H9 (cell line): Measurements from ENCODE around the gene ZNF618. TPM values are rescaled to one million over a fixed set of nuclear protein-coding genes. Genes with fewer than 3 reads are reported as not detected.

Experiments
- DNase-seq: peaks from one replicate; pipeline ENCODE4 v3.0.0-alpha.2; 2017
- H2AFZ ChIP-seq: one replicate; pipeline ENCODE4 v1.6.1; 2013; ENCODE audit warnings: mild to moderate bottlenecking, low read length, control low read depth, moderate library complexity
- H2AK5ac ChIP-seq: 2 replicates; pipeline ENCODE4 v1.6.1; 2013; ENCODE audit warnings: low read length, control low read depth, mixed read lengths; ENCODE audit not compliant: insufficient read length
- H2BK120ac ChIP-seq: one replicate; pipeline ENCODE4 v1.6.1; 2013; ENCODE audit warnings: low read depth, mild to moderate bottlenecking, low read length, control low read depth, inconsistent platforms; ENCODE audit not compliant: poor library complexity, severe bottlenecking
- H2BK12ac ChIP-seq: 2 replicates; pipeline ENCODE4 v1.6.1; 2013; ENCODE audit warnings: low read length, control low read depth, mixed read lengths, low read depth; ENCODE audit not compliant: insufficient read length
- H2BK15ac ChIP-seq: 2 replicates; pipeline ENCODE4 v1.6.1; 2013; ENCODE audit warnings: low read depth, low read length, control low read depth
- H2BK20ac ChIP-seq: one replicate; pipeline ENCODE4 v1.6.1; 2013; ENCODE audit warnings: low read depth, mild to moderate bottlenecking, low read length, control low read depth, inconsistent platforms; ENCODE audit not compliant: poor library complexity, severe bottlenecking
- H2BK5ac ChIP-seq: 2 replicates; pipeline ENCODE4 v1.6.1; 2013; ENCODE audit warnings: low read length, control low read depth, mixed read lengths; ENCODE audit not compliant: insufficient read length
- H3K14ac ChIP-seq: 2 replicates; pipeline ENCODE4 v1.6.1; 2013; ENCODE audit warnings: low read length, control low read depth; ENCODE audit not compliant: insufficient read depth
- H3K18ac ChIP-seq: 2 replicates; pipeline ENCODE4 v1.6.1; 2013; ENCODE audit warnings: low read depth, mild to moderate bottlenecking, mixed read lengths, low read length, control low read depth; ENCODE audit not compliant: insufficient read length
- H3K23ac ChIP-seq: 2 replicates; pipeline ENCODE4 v1.6.1; 2013; ENCODE audit warnings: low read length, control low read depth, mixed read lengths, low read depth; ENCODE audit not compliant: insufficient read length
- H3K23me2 ChIP-seq: 2 replicates; pipeline ENCODE4 v1.6.1; 2013; ENCODE audit warnings: low read depth, mild to moderate bottlenecking, mixed read lengths, low read length, control low read depth; ENCODE audit not compliant: insufficient read length, poor library complexity, severe bottlenecking
- H3K27ac ChIP-seq: 2 replicates; pipeline ENCODE4 v1.5.1; 2013; ENCODE audit warnings: low read length, control low read depth, mixed read lengths, low read depth; ENCODE audit not compliant: insufficient read length
- H3K27me3 ChIP-seq: 2 replicates; pipeline ENCODE4 v1.6.1; 2013; ENCODE audit warnings: low read length, control low read depth, inconsistent platforms; ENCODE audit not compliant: insufficient read depth
- H3K4ac ChIP-seq: 2 replicates; pipeline ENCODE4 v1.6.1; 2013; ENCODE audit warnings: low read depth, mild to moderate bottlenecking, control low read depth, inconsistent platforms, low read length, moderate library complexity
- H3K4me1 ChIP-seq: 2 replicates; pipeline ENCODE4 v1.6.1; 2013; ENCODE audit warnings: low read length, control low read depth, inconsistent platforms; ENCODE audit not compliant: insufficient read depth
- H3K4me2 ChIP-seq: 2 replicates; pipeline ENCODE4 v1.6.1; 2013; ENCODE audit warnings: low read length, control low read depth, mixed read lengths; ENCODE audit not compliant: insufficient read length, insufficient read depth
- H3K56ac ChIP-seq: 2 replicates; pipeline ENCODE4 v1.6.1; 2013; ENCODE audit warnings: low read depth, mild to moderate bottlenecking, mixed read lengths, low read length, control low read depth; ENCODE audit not compliant: insufficient read length
- H3K79me1 ChIP-seq: 2 replicates; pipeline ENCODE4 v1.6.1; 2013; ENCODE audit warnings: low read depth, mild to moderate bottlenecking, moderate library complexity, low read length, control low read depth, inconsistent platforms; ENCODE audit not compliant: insufficient read depth, poor library complexity, severe bottlenecking
- H3K79me2 ChIP-seq: 2 replicates; pipeline ENCODE4 v1.6.1; 2013; ENCODE audit warnings: low read length, control low read depth, inconsistent platforms; ENCODE audit not compliant: insufficient read depth
- H3K9ac ChIP-seq: 2 replicates; pipeline ENCODE4 v1.6.1; 2013; ENCODE audit warnings: low read length, control low read depth, mixed read lengths; ENCODE audit not compliant: insufficient read length; ENCODE audit errors: extremely low read depth
- H3K9me3 ChIP-seq: one replicate; pipeline ENCODE4 v1.6.1; 2013; ENCODE audit warnings: low read depth, low read length, inconsistent platforms; ENCODE audit not compliant: control insufficient read depth
- H3T11ph ChIP-seq: one replicate; pipeline ENCODE4 v1.6.1; 2013; ENCODE audit warnings: mild to moderate bottlenecking, low read length, control low read depth, inconsistent platforms
- H4K20me1 ChIP-seq: one replicate; pipeline ENCODE4 v1.6.1; 2013; ENCODE audit not compliant: control insufficient read depth, insufficient read length, insufficient read depth
- H4K5ac ChIP-seq: 2 replicates; pipeline ENCODE4 v1.6.1; 2013; ENCODE audit warnings: low read depth, mild to moderate bottlenecking, mixed read lengths, low read length, control low read depth; ENCODE audit not compliant: insufficient read length
- H4K8ac ChIP-seq: replicated peaks from 2 replicates; pipeline ENCODE4 v1.6.1; 2013; ENCODE audit warnings: low read length, control low read depth, mixed read lengths, low read depth; ENCODE audit not compliant: insufficient read length
- H4K91ac ChIP-seq: 2 replicates; pipeline ENCODE4 v1.6.1; 2013; ENCODE audit warnings: low read depth, mild to moderate bottlenecking, moderate library complexity, mixed read lengths, low read length, control low read depth; ENCODE audit not compliant: insufficient read length
- H3K27ac Mint-ChIP-seq, 3 experiments: 2 replicates in 2 of 3; 3 replicates in 1 of 3; pipeline ENCODE4 v1.8.0; 2020 to 2021; ENCODE audit warnings: mixed read lengths in 3 of 3, mild to moderate bottlenecking in 1 of 3, moderate library complexity in 1 of 3
- H3K27me3 Mint-ChIP-seq: 2 replicates; pipeline ENCODE4 v1.8.0; 2021; ENCODE audit warnings: low read depth, mild to moderate bottlenecking, moderate library complexity, mixed read lengths
- H3K36me3 Mint-ChIP-seq, 3 experiments: 2 replicates in 2 of 3; 3 replicates in 1 of 3; pipeline ENCODE4 v1.8.0; 2020 to 2021; ENCODE audit warnings: low read depth in 3 of 3, mixed read lengths in 3 of 3; ENCODE audit not compliant: insufficient read depth in 1 of 3
- H3K4me1 Mint-ChIP-seq, 2 experiments: 2 replicates each; pipeline ENCODE4 v1.8.0; 2020; ENCODE audit warnings: mixed read lengths in 2 of 2
- H3K4me3 Mint-ChIP-seq, 2 experiments: 2 replicates in 1 of 2; 3 replicates in 1 of 2; pipeline ENCODE4 v1.8.0; 2020 to 2021; ENCODE audit warnings: mild to moderate bottlenecking in 2 of 2, mixed read lengths in 2 of 2, moderate library complexity in 1 of 2
- H3K9me3 Mint-ChIP-seq, 2 experiments: 2 replicates in 1 of 2; 3 replicates in 1 of 2; pipeline ENCODE4 v1.8.0; 2020; ENCODE audit warnings: mild to moderate bottlenecking in 2 of 2, mixed read lengths in 2 of 2, moderate library complexity in 1 of 2
- WGBS: extraction: QIAGEN DNeasy Blood & Tissue Kit; methylation state at CpG from one replicate; pipeline ENCODE4 v1.1.7; 2013; ENCODE audit warnings: missing lambda C conversion rate, low lambda C conversion rate, mixed read lengths; ENCODE audit not compliant: insufficient read length; ENCODE audit errors: extremely low coverage; 5-methylcytosine and 5-hydroxymethylcytosine counted together
- total RNA-seq: library from RNA; stranded (reverse); gene quantifications from 2 replicates; pipeline ENCODE4 v1.2.1, GENCODE V29; 2021
- TF ChIP-seq, protein P1 (sequence below): fragments of 200-600 bp; sonication (generic); conservative IDR thresholded peaks from 3 replicates; pipeline ENCODE4 v1.8.0; 2021; ENCODE audit warnings: antibody characterized with exemption, mild to moderate bottlenecking

Gene ZNF618
- total RNA-seq, 1 experiment from 2014 or later, result 13.6 TPM

DNA sequence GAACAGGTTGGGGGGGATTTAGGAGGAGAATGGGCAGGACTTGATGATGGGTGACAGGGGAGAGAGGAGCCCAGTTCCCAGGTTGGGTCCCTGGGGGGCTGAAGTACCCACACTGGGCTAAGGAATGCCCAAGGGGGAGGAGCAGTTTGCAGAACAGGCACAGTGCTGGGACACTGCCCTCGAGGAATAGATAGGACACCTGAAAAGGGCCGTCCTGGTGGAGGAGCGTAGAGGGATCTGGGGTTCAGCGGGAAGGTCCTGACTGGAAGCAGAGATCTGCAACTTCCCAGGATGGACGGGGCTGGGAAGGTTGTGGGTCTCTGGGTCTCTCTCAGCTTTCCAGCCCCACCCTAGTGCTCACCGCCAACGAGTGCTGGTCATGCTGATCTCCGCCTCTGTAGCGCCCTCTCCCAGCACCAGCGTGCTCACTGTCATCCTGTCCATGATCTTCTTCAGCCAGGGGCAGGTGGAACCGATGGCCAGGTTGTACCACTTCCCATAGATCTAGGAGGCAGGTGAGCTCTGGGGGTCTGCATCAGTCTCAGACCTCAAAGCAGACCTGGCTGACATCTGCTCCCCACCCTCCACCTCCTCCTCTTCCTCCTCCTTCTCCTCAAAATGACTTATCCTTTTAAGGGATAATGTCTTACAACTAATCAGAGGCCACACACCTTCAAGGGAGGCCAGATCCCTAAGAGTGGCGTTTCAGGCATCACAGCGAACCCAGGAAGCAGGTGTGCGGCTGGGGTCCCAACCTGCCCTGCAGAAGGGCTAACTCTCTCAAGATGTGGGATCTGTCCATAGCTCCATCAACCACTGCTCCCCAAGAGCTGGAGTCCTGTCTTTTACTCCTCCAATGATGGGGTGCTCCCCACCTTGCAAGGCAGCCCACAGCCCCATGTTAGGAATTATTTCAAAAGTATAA is 200.4 kb downstream of the ZNF618 start:
- H3K4me1 ChIP-seq, result no peaks in the 10 kb centered on the region
- peak; percentile 69 for DNase-seq

More for the DNA sequence above, 200.4 kb downstream of the ZNF618 start:
- Mint-ChIP-seq H3K4me3 (no peak overlapping the region), H3K27ac (peak overlapping the region in 1 of 3 experiments; percentile 49; a peak in 1 of 7 replicates), H3K36me3 (no peaks in the 10 kb centered on the region), H3K27me3 (peaks cover 44% of the 10 kb centered on the region), H3K9me3 (no peaks in the 10 kb centered on the region), H3K4me1 (peaks cover 6 to 7% of the 10 kb centered on the region in 2 experiments; a peak in 3 of 4 replicates)
- Histone ChIP-seq H2AK5ac (no peak overlapping the region), H4K8ac (no peak overlapping the region), H3K23ac (no peak overlapping the region), H2BK12ac (no peak overlapping the region), H3K56ac (no peak overlapping the region), H3K27me3 (no peaks in the 10 kb centered on the region), H2BK5ac (no peak overlapping the region), H2AFZ (no peak overlapping the region), H3K79me2 (no peaks in the 10 kb centered on the region), H3K14ac (no peak overlapping the region), H3K4ac (no peak overlapping the region), H4K5ac (no peak overlapping the region), H4K20me1 (no peaks in the 10 kb centered on the region), H2BK20ac (no peak overlapping the region), H3K9ac (no peak overlapping the region), H3T11ph (no peak overlapping the region), H3K9me3 (no peaks in the 10 kb centered on the region), H2BK120ac (no peak overlapping the region), H3K23me2 (no peaks in the 10 kb centered on the region), H3K79me1 (no peaks in the 10 kb centered on the region), H3K4me2 (no peak overlapping the region), H4K91ac (no peak overlapping the region), H2BK15ac (no peak overlapping the region), H3K18ac (no peak overlapping the region), H3K27ac (no peak overlapping the region)
- TF ChIP-seq, protein P1, sequence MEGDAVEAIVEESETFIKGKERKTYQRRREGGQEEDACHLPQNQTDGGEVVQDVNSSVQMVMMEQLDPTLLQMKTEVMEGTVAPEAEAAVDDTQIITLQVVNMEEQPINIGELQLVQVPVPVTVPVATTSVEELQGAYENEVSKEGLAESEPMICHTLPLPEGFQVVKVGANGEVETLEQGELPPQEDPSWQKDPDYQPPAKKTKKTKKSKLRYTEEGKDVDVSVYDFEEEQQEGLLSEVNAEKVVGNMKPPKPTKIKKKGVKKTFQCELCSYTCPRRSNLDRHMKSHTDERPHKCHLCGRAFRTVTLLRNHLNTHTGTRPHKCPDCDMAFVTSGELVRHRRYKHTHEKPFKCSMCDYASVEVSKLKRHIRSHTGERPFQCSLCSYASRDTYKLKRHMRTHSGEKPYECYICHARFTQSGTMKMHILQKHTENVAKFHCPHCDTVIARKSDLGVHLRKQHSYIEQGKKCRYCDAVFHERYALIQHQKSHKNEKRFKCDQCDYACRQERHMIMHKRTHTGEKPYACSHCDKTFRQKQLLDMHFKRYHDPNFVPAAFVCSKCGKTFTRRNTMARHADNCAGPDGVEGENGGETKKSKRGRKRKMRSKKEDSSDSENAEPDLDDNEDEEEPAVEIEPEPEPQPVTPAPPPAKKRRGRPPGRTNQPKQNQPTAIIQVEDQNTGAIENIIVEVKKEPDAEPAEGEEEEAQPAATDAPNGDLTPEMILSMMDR, result no peak; the same call in 2 of the 3 replicates
- WGBS, result no CpG with 5 or more reads among the region's 14 CpGs
